Gastroesophageal sphincter (tissue), 4 donors: ENCODE results near the gene ARHGEF11. TPM values are rescaled to one million over a fixed set of nuclear protein-coding genes. Genes with fewer than 3 reads are reported as not detected.

Experiments
- ATAC-seq: fragments of 150-250 bp; one replicate; pipeline ENCODE4 v1.9.1; 2016; ENCODE audit warnings: mild to moderate bottlenecking, moderate library complexity
- H3K27ac ChIP-seq, 4 donors: fragments of 200-600 bp; sonication (generic) in 3 of 4; 1 replicate in 3 of 4; 2 replicates in 1 of 4; pipeline ENCODE4 v1.5.1; 2016 to 2019
- H3K27me3 ChIP-seq: fragments of 200-600 bp; sonication (generic); one replicate; pipeline ENCODE4 v1.5.1; 2019
- H3K36me3 ChIP-seq, 2 donors: fragments of 200-600 bp; sonication (generic); one replicate each; pipeline ENCODE4 v1.5.1; 2019; ENCODE audit warnings: control low read depth in 1 of 2
- H3K4me1 ChIP-seq, 3 donors: fragments of 200-600 bp; sonication (generic); 1 replicate in 2 of 3; 2 replicates in 1 of 3; pipeline ENCODE4 v1.5.1; 2016 to 2019; ENCODE audit warnings: control low read depth in 2 of 3
- H3K4me3 ChIP-seq, 2 donors: fragments of 200-600 bp; sonication (generic); one replicate each; pipeline ENCODE4 v1.5.1; 2019; ENCODE audit warnings: mild to moderate bottlenecking in 1 of 2, moderate library complexity in 1 of 2
- H3K9me3 ChIP-seq, 3 donors: fragments of 200-600 bp; sonication (generic); one replicate each; pipeline ENCODE4 v1.5.1; 2017 to 2019; ENCODE audit warnings: control low read depth in 2 of 3
- CTCF ChIP-seq, 4 experiments: fragments of 200-600 bp in 2 of 4; fragments of 450-650 bp in 2 of 4; sonication (generic) in 1 of 4; IDR thresholded peaks; one replicate each; pipeline ENCODE4 v1.5.1; 2017 to 2019; ENCODE audit warnings: antibody characterized with exemption in 4 of 4, mild to moderate bottlenecking in 2 of 4, moderate library complexity in 2 of 4
- EP300 ChIP-seq: sonication (generic); formaldehyde crosslinking; IDR thresholded peaks from one replicate; pipeline ENCODE4 v1.6.1; 2017; ENCODE audit warnings: antibody characterized with exemption, mild to moderate bottlenecking
- POLR2A ChIP-seq, 2 donors: fragments of 450-650 bp; IDR thresholded peaks; one replicate each; pipeline ENCODE4 v1.6.1; 2017; ENCODE audit warnings: antibody characterized with exemption in 2 of 2, mild to moderate bottlenecking in 2 of 2, moderate library complexity in 1 of 2
- POLR2AphosphoS5 ChIP-seq: sonication (generic); formaldehyde crosslinking; IDR thresholded peaks from one replicate; pipeline ENCODE4 v1.6.1; 2017; ENCODE audit warnings: antibody characterized with exemption
- WGBS, 2 donors: methylation state at CpG; one replicate each; pipeline ENCODE4 v1.1.5; 2018; ENCODE audit warnings: low coverage in 1 of 2; 5-methylcytosine and 5-hydroxymethylcytosine counted together
- total RNA-seq, 4 donors: library from RNA; depleted of rRNA; stranded (reverse); fragments of >200 nt; gene quantifications; one replicate each; pipeline ENCODE4 v1.1.0, GENCODE V29; 2016

ARHGEF11 gene
- total RNA-seq, 4 donors from 2014 or later, result 28.5 to 51.7 (median 37.3) TPM

GRCh38 chr1:156912310-156912709 is 133.2 kb downstream of the ARHGEF11 start:
- Histone ChIP-seq H3K27ac (no peak overlapping the region), H3K27me3 (peaks cover 73% of the 10 kb centered on the region), H3K4me3 (no peak overlapping the region), H3K9me3 (no peaks in the 10 kb centered on the region), H3K36me3 (peaks cover 0 to 50% of the 10 kb centered on the region in 2 donors), H3K4me1 (peaks cover 0 to 15% (median 0%) of the 10 kb centered on the region in 3 donors)
- no CpG with 5 or more reads among the region's 2 CpGs for WGBS, 2 donors
- TF ChIP-seq CTCF (IDR thresholded peaks at IDR 0.05) (no peak), POLR2AphosphoS5 (no peak), POLR2A (IDR thresholded peaks at IDR 0.05) (no peak), EP300 (no peak)
- ATAC-seq, result no peak

- ATAC-seq, result no peak
- peaks cover 0 to 56% of the 10 kb centered on the region in 2 donors for H3K36me3 ChIP-seq
- WGBS, 2 donors, result 64 to 65% methylated on average over 5 of the region's 6 CpGs
- H3K4me1 ChIP-seq, result peaks cover 0 to 21% (median 0%) of the 10 kb centered on the region in 3 donors
- H3K27ac ChIP-seq, result no peak overlapping the region
- H3K4me3 ChIP-seq, result no peak overlapping the region
- H3K27me3 ChIP-seq, result peaks cover 75% of the 10 kb centered on the region
- TF ChIP-seq POLR2AphosphoS5 (no peak), POLR2A (IDR thresholded peaks at IDR 0.05) (no peak), EP300 (no peak)
- no peaks in the 10 kb centered on the region for H3K9me3 ChIP-seq
Observed at GRCh38 chr1:156911577-156912298, 133.8 kb downstream of the ARHGEF11 start.

GRCh38 chr1:156910309-156910782 is 135.2 kb downstream of the ARHGEF11 start:
- Histone ChIP-seq H3K27me3 (peaks cover 79% of the 10 kb centered on the region), H3K36me3 (peaks cover 0 to 57% of the 10 kb centered on the region in 2 donors), H3K9me3 (no peaks in the 10 kb centered on the region), H3K27ac (no peak overlapping the region), H3K4me3 (no peak overlapping the region), H3K4me1 (peaks cover 0 to 26% (median 0%) of the 10 kb centered on the region in 3 donors)
- 67% methylated on average over 1 of the region's 18 CpGs; no CpG with 5 or more reads in 1 of the 2 donors for WGBS, 2 donors
- TF ChIP-seq POLR2A (IDR thresholded peaks at IDR 0.05) (no peak), POLR2AphosphoS5 (no peak), CTCF (IDR thresholded peaks at IDR 0.05) (peak in 3 of 4 experiments; percentile 30 to 87 (median 60)), EP300 (no peak)
- ATAC-seq, result no peak

- peaks cover 73% of the 10 kb centered on the region for H3K27me3 ChIP-seq
- no CpG with 5 or more reads among the region's 5 CpGs for WGBS, 2 donors
- peaks cover 0 to 51% of the 10 kb centered on the region in 2 donors for H3K36me3 ChIP-seq
- no peaks in the 10 kb centered on the region for H3K9me3 ChIP-seq
- TF ChIP-seq POLR2A (IDR thresholded peaks at IDR 0.05), result no peak
- no peak for TF ChIP-seq CTCF (IDR thresholded peaks at IDR 0.05)
- TF ChIP-seq EP300, result no peak
- no peak for TF ChIP-seq POLR2AphosphoS5
- peaks cover 0 to 27% (median 0%) of the 10 kb centered on the region in 3 donors for H3K4me1 ChIP-seq
- no peak for ATAC-seq
- no peak overlapping the region for H3K27ac ChIP-seq
- H3K4me3 ChIP-seq, result no peak overlapping the region
Observed at GRCh38 chr1:156909671-156910070, 135.9 kb downstream of the ARHGEF11 start.

GRCh38 chr1:156908955-156909354 is 136.6 kb downstream of the ARHGEF11 start:
- H3K4me1 ChIP-seq, result peaks cover 0 to 34% (median 0%) of the 10 kb centered on the region in 3 donors
- ATAC-seq, result no peak
- 66 to 67% methylated on average over 3 to 7 of the region's 10 CpGs for WGBS, 2 donors
- no peak overlapping the region for H3K4me3 ChIP-seq
- no peak for TF ChIP-seq POLR2A (IDR thresholded peaks at IDR 0.05)
- no peak for TF ChIP-seq CTCF (IDR thresholded peaks at IDR 0.05)
- TF ChIP-seq POLR2AphosphoS5, result no peak
- no peak for TF ChIP-seq EP300
- H3K27ac ChIP-seq, result no peak overlapping the region
- no peaks in the 10 kb centered on the region for H3K9me3 ChIP-seq
- H3K36me3 ChIP-seq, result peaks cover 0 to 43% of the 10 kb centered on the region in 2 donors
- peaks cover 68% of the 10 kb centered on the region for H3K27me3 ChIP-seq
